ENCODE measurements around the gene USP9Y. TPM values are rescaled to one million over a fixed set of nuclear protein-coding genes. Genes with fewer than 3 reads are reported as not detected.

USP9Y gene
- total RNA-seq, 2 experiments from 2014 or later, result 32.1 to 37.1 TPM

DNA sequence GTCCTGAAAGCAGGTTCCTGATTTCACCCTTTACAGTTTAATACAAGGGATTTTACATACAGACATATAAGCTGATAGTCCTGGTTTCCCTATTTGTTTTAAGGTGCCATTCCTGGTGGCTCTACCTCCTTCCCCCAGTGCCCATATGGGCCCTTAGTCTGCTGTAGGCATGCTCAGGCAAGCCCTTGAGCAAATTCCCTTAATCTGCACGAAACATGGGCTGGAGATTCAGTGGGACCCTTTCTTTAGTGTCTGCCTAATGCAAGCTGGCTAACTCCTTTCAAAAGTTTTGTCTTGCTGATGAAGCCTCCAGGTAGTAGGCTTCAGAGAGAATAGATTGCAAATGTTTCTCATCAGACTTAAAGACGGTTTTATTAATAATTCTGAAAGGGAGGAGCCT, 22.9 kb upstream of the USP9Y start:
- peaks cover 9% of the 10 kb centered on the region for H3K4me1 ChIP-seq (ENCODE audit: insufficient read depth, low read length)
- no peak overlapping the region for H3K4me3 ChIP-seq (ENCODE audit: low read length)
- ATAC-seq (ENCODE audit: poor library complexity), result no peak
- no peak overlapping the region for H3K27ac ChIP-seq (ENCODE audit: low read depth in 1 of 2, low read length in 2 of 2)
- H3K4me1 Mint-ChIP-seq (ENCODE audit: low read depth), result peaks cover 35% of the 10 kb centered on the region
- no peaks in the 10 kb centered on the region for H3K9me3 Mint-ChIP-seq
- peaks cover 10% of the 10 kb centered on the region for H3K36me3 ChIP-seq (ENCODE audit: insufficient read depth, low read length)
- H3K27me3 ChIP-seq (ENCODE audit: control insufficient read depth in 1 of 2, insufficient read depth in 2 of 2, low read length in 2 of 2), result no peaks in the 10 kb centered on the region
- intact Hi-C loops (cut with DNase I, micrococcal nuclease), result no loop called here
- ChIA-PET CTCF (no interaction called here), POLR2A (no interaction called here)
- H3K27ac Mint-ChIP-seq, result no peak overlapping the region
- H3K27me3 Mint-ChIP-seq, result no peaks in the 10 kb centered on the region
- H3K36me3 Mint-ChIP-seq (ENCODE audit: low read depth), result peaks cover 47% of the 10 kb centered on the region
- H3K4me3 Mint-ChIP-seq, result no peak overlapping the region
- peaks cover 0 to 10% of the 10 kb centered on the region in 2 experiments for H3K9me3 ChIP-seq (ENCODE audit: control insufficient read depth in 1 of 2, insufficient read depth in 1 of 2, low read length in 2 of 2)
- TF ChIP-seq, protein P1, sequence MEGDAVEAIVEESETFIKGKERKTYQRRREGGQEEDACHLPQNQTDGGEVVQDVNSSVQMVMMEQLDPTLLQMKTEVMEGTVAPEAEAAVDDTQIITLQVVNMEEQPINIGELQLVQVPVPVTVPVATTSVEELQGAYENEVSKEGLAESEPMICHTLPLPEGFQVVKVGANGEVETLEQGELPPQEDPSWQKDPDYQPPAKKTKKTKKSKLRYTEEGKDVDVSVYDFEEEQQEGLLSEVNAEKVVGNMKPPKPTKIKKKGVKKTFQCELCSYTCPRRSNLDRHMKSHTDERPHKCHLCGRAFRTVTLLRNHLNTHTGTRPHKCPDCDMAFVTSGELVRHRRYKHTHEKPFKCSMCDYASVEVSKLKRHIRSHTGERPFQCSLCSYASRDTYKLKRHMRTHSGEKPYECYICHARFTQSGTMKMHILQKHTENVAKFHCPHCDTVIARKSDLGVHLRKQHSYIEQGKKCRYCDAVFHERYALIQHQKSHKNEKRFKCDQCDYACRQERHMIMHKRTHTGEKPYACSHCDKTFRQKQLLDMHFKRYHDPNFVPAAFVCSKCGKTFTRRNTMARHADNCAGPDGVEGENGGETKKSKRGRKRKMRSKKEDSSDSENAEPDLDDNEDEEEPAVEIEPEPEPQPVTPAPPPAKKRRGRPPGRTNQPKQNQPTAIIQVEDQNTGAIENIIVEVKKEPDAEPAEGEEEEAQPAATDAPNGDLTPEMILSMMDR (IDR thresholded peaks at IDR 0.05), result no peak
- DNase-seq, result no peak

DNA sequence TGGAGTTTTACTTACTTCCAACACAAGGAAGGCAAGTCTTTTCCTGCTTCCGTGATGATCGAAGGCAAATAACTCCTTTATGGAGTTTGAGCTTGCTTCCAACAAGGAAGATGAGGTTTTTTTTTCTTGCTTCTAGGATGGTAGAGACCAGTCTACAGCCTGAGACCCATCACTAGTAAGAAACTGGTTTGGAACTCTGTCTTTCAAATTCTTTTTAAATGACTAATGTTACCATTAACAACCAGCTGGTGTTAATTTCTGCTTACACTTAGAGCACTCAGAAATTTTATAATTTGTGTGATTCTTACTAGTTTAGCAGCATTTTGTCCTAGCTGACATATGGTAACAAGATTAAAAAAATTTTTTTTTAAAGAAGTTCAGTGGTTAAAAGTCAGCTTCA, 19.5 kb upstream of the USP9Y start:
- Mint-ChIP-seq H3K27me3 (no peaks in the 10 kb centered on the region), H3K4me1 (ENCODE audit: low read depth) (peaks cover 39% of the 10 kb centered on the region), H3K9me3 (no peaks in the 10 kb centered on the region), H3K36me3 (ENCODE audit: low read depth) (peaks cover 42% of the 10 kb centered on the region), H3K27ac (peak overlapping the region; percentile 63), H3K4me3 (no peak overlapping the region)
- no peak overlapping the region for H3K4me3 ChIP-seq (ENCODE audit: low read length)
- H3K27ac ChIP-seq (ENCODE audit: low read depth in 1 of 2, low read length in 2 of 2), result no peak overlapping the region
- POLR2A ChIA-PET, result no interaction called here
- peaks cover 0 to 10% of the 10 kb centered on the region in 2 experiments for H3K9me3 ChIP-seq (ENCODE audit: control insufficient read depth in 1 of 2, insufficient read depth in 1 of 2, low read length in 2 of 2)
- DNase-seq (no peak), ATAC-seq (ENCODE audit: poor library complexity) (no peak)
- TF ChIP-seq, protein P1 (IDR thresholded peaks at IDR 0.05), result no peak
- peaks cover 9% of the 10 kb centered on the region for H3K4me1 ChIP-seq (ENCODE audit: insufficient read depth, low read length)
- CTCF ChIA-PET, result no interaction called here
- intact Hi-C loops (cut with DNase I, micrococcal nuclease), result no loop called here
- H3K27me3 ChIP-seq (ENCODE audit: control insufficient read depth in 1 of 2, insufficient read depth in 2 of 2, low read length in 2 of 2), result no peaks in the 10 kb centered on the region
- peaks cover 7% of the 10 kb centered on the region for H3K36me3 ChIP-seq (ENCODE audit: insufficient read depth, low read length)

DNA sequence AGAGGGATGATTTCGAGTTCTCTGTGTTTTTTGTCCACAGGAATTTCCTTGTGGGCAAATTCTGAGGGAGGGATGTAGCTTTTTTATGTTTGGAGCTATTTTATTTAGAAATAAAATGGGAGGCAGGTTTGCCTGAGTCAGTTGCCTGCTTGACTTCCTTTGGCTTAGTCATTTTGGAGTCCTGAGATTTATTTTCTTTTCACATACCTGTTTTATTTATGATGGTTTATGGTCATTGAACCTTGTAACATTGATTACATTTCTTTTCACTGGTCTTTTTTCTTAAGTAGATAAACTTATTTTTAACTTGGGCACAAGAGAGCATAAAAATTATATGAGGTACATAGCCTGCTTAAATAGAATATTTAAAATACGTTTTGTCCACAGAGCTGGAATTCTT, 12.7 kb upstream of the USP9Y start:
- TF ChIP-seq, protein P1 (IDR thresholded peaks at IDR 0.05), result no peak
- DNase-seq (no peak), ATAC-seq (ENCODE audit: poor library complexity) (no peak)
- CTCF ChIA-PET, result no interaction called here
- Mint-ChIP-seq H3K27me3 (no peaks in the 10 kb centered on the region), H3K4me1 (ENCODE audit: low read depth) (peaks cover 4% of the 10 kb centered on the region), H3K9me3 (no peaks in the 10 kb centered on the region), H3K4me3 (no peak overlapping the region), H3K27ac (no peak overlapping the region), H3K36me3 (ENCODE audit: low read depth) (peaks cover 73% of the 10 kb centered on the region)
- no peaks in the 10 kb centered on the region for H3K4me1 ChIP-seq (ENCODE audit: insufficient read depth, low read length)
- no peaks in the 10 kb centered on the region for H3K9me3 ChIP-seq (ENCODE audit: control insufficient read depth in 1 of 2, insufficient read depth in 1 of 2, low read length in 2 of 2)
- no peaks in the 10 kb centered on the region for H3K27me3 ChIP-seq (ENCODE audit: control insufficient read depth in 1 of 2, insufficient read depth in 2 of 2, low read length in 2 of 2)
- H3K27ac ChIP-seq (ENCODE audit: low read depth in 1 of 2, low read length in 2 of 2), result no peak overlapping the region
- H3K4me3 ChIP-seq (ENCODE audit: low read length), result no peak overlapping the region
- intact Hi-C loops (cut with DNase I, micrococcal nuclease), result no loop called here
- peaks cover 34% of the 10 kb centered on the region for H3K36me3 ChIP-seq (ENCODE audit: insufficient read depth, low read length)
- POLR2A ChIA-PET, result no interaction called here

All from CD4-positive, alpha-beta T cell (primary cell).